ENCODE results near the gene CP. TPM values are rescaled to one million over a fixed set of nuclear protein-coding genes. Genes with fewer than 3 reads are reported as not detected.

CP gene
- total and polyA plus RNA-seq, 9 of the 15 experiments (the other 6 are each of a cell fraction or from before 2014, with no cell fraction given), result 0.30 to 0.75 TPM; not detected in 7

GRCh38 chr3:149186219-149186618 lies 35.4 kb downstream of the CP start (continued):
- TF ChIP-seq, protein P1, sequence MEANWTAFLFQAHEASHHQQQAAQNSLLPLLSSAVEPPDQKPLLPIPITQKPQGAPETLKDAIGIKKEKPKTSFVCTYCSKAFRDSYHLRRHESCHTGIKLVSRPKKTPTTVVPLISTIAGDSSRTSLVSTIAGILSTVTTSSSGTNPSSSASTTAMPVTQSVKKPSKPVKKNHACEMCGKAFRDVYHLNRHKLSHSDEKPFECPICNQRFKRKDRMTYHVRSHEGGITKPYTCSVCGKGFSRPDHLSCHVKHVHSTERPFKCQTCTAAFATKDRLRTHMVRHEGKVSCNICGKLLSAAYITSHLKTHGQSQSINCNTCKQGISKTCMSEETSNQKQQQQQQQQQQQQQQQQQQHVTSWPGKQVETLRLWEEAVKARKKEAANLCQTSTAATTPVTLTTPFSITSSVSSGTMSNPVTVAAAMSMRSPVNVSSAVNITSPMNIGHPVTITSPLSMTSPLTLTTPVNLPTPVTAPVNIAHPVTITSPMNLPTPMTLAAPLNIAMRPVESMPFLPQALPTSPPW (CRISPR knock-in tag; IDR thresholded peaks at IDR 0.05), result no peak
- no peak for TF ChIP-seq NR3C1 (CRISPR knock-in tag; IDR thresholded peaks at IDR 0.05)
- no peak for TF ChIP-seq ARID3A (IDR thresholded peaks at IDR 0.05; ENCODE audit: borderline replicate concordance, low read depth, low read length)
- TF ChIP-seq ZNF79 (CRISPR knock-in tag; IDR thresholded peaks at IDR 0.05; ENCODE audit: low read depth), result no peak
- peak in 1 of 2 experiments; percentile 80; a peak in 2 of 4 replicates for TF ChIP-seq HDAC1 (IDR thresholded peaks at IDR 0.05)
- TF ChIP-seq, protein P2, sequence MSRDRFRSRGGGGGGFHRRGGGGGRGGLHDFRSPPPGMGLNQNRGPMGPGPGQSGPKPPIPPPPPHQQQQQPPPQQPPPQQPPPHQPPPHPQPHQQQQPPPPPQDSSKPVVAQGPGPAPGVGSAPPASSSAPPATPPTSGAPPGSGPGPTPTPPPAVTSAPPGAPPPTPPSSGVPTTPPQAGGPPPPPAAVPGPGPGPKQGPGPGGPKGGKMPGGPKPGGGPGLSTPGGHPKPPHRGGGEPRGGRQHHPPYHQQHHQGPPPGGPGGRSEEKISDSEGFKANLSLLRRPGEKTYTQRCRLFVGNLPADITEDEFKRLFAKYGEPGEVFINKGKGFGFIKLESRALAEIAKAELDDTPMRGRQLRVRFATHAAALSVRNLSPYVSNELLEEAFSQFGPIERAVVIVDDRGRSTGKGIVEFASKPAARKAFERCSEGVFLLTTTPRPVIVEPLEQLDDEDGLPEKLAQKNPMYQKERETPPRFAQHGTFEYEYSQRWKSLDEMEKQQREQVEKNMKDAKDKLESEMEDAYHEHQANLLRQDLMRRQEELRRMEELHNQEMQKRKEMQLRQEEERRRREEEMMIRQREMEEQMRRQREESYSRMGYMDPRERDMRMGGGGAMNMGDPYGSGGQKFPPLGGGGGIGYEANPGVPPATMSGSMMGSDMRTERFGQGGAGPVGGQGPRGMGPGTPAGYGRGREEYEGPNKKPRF (IDR thresholded peaks at IDR 0.05; ENCODE audit: low read depth, low read length), result no peak
- TF ChIP-seq ZNF282 (CRISPR knock-in tag; IDR thresholded peaks at IDR 0.05), result no peak
- TF ChIP-seq SRSF3 (IDR thresholded peaks at IDR 0.05; ENCODE audit: insufficient read depth, low read length), result no peak
- TF ChIP-seq, protein P3, sequence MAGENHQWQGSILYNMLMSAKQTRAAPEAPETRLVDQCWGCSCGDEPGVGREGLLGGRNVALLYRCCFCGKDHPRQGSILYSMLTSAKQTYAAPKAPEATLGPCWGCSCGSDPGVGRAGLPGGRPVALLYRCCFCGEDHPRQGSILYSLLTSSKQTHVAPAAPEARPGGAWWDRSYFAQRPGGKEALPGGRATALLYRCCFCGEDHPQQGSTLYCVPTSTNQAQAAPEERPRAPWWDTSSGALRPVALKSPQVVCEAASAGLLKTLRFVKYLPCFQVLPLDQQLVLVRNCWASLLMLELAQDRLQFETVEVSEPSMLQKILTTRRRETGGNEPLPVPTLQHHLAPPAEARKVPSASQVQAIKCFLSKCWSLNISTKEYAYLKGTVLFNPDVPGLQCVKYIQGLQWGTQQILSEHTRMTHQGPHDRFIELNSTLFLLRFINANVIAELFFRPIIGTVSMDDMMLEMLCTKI (IDR thresholded peaks at IDR 0.05; ENCODE audit: partially characterized antibody), result no peak
- no peak for TF ChIP-seq GTF2E2 (tag; IDR thresholded peaks at IDR 0.05)
- TF ChIP-seq CC2D1A (IDR thresholded peaks at IDR 0.05), result no peak
- TF ChIP-seq ZNF76 (CRISPR knock-in tag; IDR thresholded peaks at IDR 0.05; ENCODE audit: borderline replicate concordance), result no peak
- TF ChIP-seq RNF2 (IDR thresholded peaks at IDR 0.05), result no peak
- TF ChIP-seq ZNF232 (CRISPR knock-in tag; IDR thresholded peaks at IDR 0.05), result no peak
- TF ChIP-seq FOXA3 (CRISPR knock-in tag; conservative IDR thresholded peaks at IDR 0.05 in 1 of 2, IDR thresholded peaks at IDR 0.05 in 1 of 2), result peak in 1 of 2 experiments; percentile 72; a peak in 2 of 4 replicates
- no peak for TF ChIP-seq ZNF778 (CRISPR knock-in tag; IDR thresholded peaks at IDR 0.05)
- TF ChIP-seq, protein P4, sequence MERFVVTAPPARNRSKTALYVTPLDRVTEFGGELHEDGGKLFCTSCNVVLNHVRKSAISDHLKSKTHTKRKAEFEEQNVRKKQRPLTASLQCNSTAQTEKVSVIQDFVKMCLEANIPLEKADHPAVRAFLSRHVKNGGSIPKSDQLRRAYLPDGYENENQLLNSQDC (CRISPR knock-in tag; IDR thresholded peaks at IDR 0.05), result no peak
- TF ChIP-seq TCF7L2 (IDR thresholded peaks at IDR 0.05; ENCODE audit: low read depth, low read length), result no peak
- no peak for TF ChIP-seq CHAMP1 (IDR thresholded peaks at IDR 0.05)
